ENCODE measurements around the gene HDAC9.

The HDAC9 gene

GRCh38 chr7:18529239-18529638 lies 33.7 kb downstream of the HDAC9 start:
- Histone ChIP-seq H3K27ac (ENCODE audit: low read depth, low read length) (no peak overlapping the region), H3K36me3 (ENCODE audit: control insufficient read depth, insufficient read depth, low read length) (no peaks in the 10 kb centered on the region), H4K8ac (ENCODE audit: low read depth, low read length) (no peak overlapping the region), H3K27me3 (ENCODE audit: insufficient read depth, low read length, poor library complexity) (no peaks in the 10 kb centered on the region), H3K4me3 (ENCODE audit: low read length) (no peak overlapping the region), H3K23ac (ENCODE audit: low read length) (no peak overlapping the region), H3K18ac (ENCODE audit: low read length) (no peak overlapping the region), H2BK120ac (ENCODE audit: low read depth, low read length) (no peak overlapping the region), H3K4ac (ENCODE audit: low read depth, low read length) (no peak overlapping the region), H2BK5ac (ENCODE audit: low read length) (no peak overlapping the region), H3K4me2 (ENCODE audit: low read length) (no peak overlapping the region), H2AK5ac (ENCODE audit: low read length) (no peak overlapping the region), H3K9ac (ENCODE audit: low read length) (no peak overlapping the region), H3K79me2 (ENCODE audit: control insufficient read depth, insufficient read depth, low read length) (no peaks in the 10 kb centered on the region), H2BK15ac (replicated peaks; ENCODE audit: low read depth) (no peak overlapping the region), H3K4me1 (ENCODE audit: control insufficient read depth, low read depth, low read length) (no peaks in the 10 kb centered on the region), H3K56ac (ENCODE audit: low read length) (no peak overlapping the region), H4K5ac (ENCODE audit: low read length) (no peak overlapping the region), H3K79me1 (ENCODE audit: low read length) (no peaks in the 10 kb centered on the region)
- no peak for DNase-seq
- no CpG with 5 or more reads among the region's 1 CpG for WGBS (ENCODE audit: extremely low coverage, insufficient coverage, low lambda C conversion rate)

GRCh38 chr7:18530224-18531179 lies 35.0 kb downstream of the HDAC9 start:
- Histone ChIP-seq H2BK120ac (ENCODE audit: low read depth, low read length) (no peak overlapping the region), H3K79me1 (ENCODE audit: low read length) (no peaks in the 10 kb centered on the region), H3K27me3 (ENCODE audit: insufficient read depth, low read length, poor library complexity) (no peaks in the 10 kb centered on the region), H3K9ac (ENCODE audit: low read length) (no peak overlapping the region), H3K36me3 (ENCODE audit: control insufficient read depth, insufficient read depth, low read length) (no peaks in the 10 kb centered on the region), H4K8ac (ENCODE audit: low read depth, low read length) (no peak overlapping the region), H3K18ac (ENCODE audit: low read length) (no peak overlapping the region), H2AK5ac (ENCODE audit: low read length) (no peak overlapping the region), H3K4ac (ENCODE audit: low read depth, low read length) (no peak overlapping the region), H3K23ac (ENCODE audit: low read length) (no peak overlapping the region), H3K4me2 (ENCODE audit: low read length) (no peak overlapping the region), H3K4me1 (ENCODE audit: control insufficient read depth, low read depth, low read length) (no peaks in the 10 kb centered on the region), H2BK5ac (ENCODE audit: low read length) (no peak overlapping the region), H2BK15ac (replicated peaks; ENCODE audit: low read depth) (no peak overlapping the region), H3K56ac (ENCODE audit: low read length) (no peak overlapping the region), H3K27ac (ENCODE audit: low read depth, low read length) (no peak overlapping the region), H3K4me3 (ENCODE audit: low read length) (no peak overlapping the region), H3K79me2 (ENCODE audit: control insufficient read depth, insufficient read depth, low read length) (no peaks in the 10 kb centered on the region), H4K5ac (ENCODE audit: low read length) (no peak overlapping the region)
- DNase-seq: no peak
- no CpG with 5 or more reads among the region's 5 CpGs for WGBS (ENCODE audit: extremely low coverage, insufficient coverage, low lambda C conversion rate)

DNA sequence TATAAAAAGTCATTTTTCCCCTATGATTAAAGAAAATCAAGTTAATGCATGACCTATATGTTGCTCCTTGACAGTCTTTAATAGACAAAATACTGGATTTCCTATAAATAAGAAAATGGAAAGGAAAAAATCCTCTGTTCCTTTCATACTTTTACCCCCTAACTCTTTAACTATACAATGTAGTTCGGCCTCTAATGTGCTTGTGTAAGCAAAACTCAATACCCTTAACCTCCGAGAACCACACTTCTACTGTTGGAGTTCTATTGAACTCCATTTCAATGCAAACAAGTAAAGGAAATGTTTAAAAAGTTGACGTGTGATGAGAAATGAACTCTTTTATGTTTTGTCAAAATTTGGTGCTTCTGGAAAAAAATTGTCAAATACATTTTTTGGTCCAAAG lies 36.0 kb downstream of the HDAC9 start:
- Histone ChIP-seq H3K79me2 (ENCODE audit: control insufficient read depth, insufficient read depth, low read length) (no peaks in the 10 kb centered on the region), H3K36me3 (ENCODE audit: control insufficient read depth, insufficient read depth, low read length) (no peaks in the 10 kb centered on the region), H3K4me2 (ENCODE audit: low read length) (no peak overlapping the region), H2BK120ac (ENCODE audit: low read depth, low read length) (no peak overlapping the region), H3K27ac (ENCODE audit: low read depth, low read length) (no peak overlapping the region), H3K56ac (ENCODE audit: low read length) (no peak overlapping the region), H4K8ac (ENCODE audit: low read depth, low read length) (no peak overlapping the region), H2BK15ac (replicated peaks; ENCODE audit: low read depth) (no peak overlapping the region), H3K18ac (ENCODE audit: low read length) (no peak overlapping the region), H3K4ac (ENCODE audit: low read depth, low read length) (no peak overlapping the region), H3K79me1 (ENCODE audit: low read length) (no peaks in the 10 kb centered on the region), H3K27me3 (ENCODE audit: insufficient read depth, low read length, poor library complexity) (no peaks in the 10 kb centered on the region), H3K4me1 (ENCODE audit: control insufficient read depth, low read depth, low read length) (no peaks in the 10 kb centered on the region), H3K4me3 (ENCODE audit: low read length) (no peak overlapping the region), H4K5ac (ENCODE audit: low read length) (no peak overlapping the region), H3K9ac (ENCODE audit: low read length) (no peak overlapping the region), H2AK5ac (ENCODE audit: low read length) (no peak overlapping the region), H3K23ac (ENCODE audit: low read length) (no peak overlapping the region), H2BK5ac (ENCODE audit: low read length) (no peak overlapping the region)
- WGBS (ENCODE audit: extremely low coverage, insufficient coverage, low lambda C conversion rate): no CpG with 5 or more reads among the region's 3 CpGs
- DNase-seq: no peak

DNA sequence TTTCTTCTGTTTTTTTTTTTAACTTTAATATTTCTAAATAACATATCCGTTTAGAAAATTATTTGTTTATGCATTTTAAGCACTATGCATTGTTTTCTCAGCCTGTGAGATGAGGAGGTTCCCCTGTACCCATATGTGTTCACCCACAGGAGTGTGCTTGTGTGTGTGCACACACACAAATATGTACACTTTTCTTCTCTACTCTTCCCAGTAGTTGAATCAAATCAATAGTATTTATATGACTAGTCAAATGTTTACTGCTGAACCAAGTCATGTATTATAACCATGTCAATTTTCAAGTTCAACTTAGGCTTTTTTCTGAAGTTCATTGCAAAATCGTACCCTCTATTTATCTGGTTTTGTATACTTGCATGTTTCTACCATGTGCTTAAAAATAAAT lies 37.3 kb downstream of the HDAC9 start:
- H2AK5ac ChIP-seq (ENCODE audit: low read length): no peak overlapping the region
- H3K9ac ChIP-seq (ENCODE audit: low read length): no peak overlapping the region
- H3K4me1 ChIP-seq (ENCODE audit: control insufficient read depth, low read depth, low read length): no peaks in the 10 kb centered on the region
- no peak overlapping the region for H3K4me2 ChIP-seq (ENCODE audit: low read length)
- no peak overlapping the region for H3K4me3 ChIP-seq (ENCODE audit: low read length)
- no peak overlapping the region for H3K23ac ChIP-seq (ENCODE audit: low read length)
- no peaks in the 10 kb centered on the region for H3K27me3 ChIP-seq (ENCODE audit: insufficient read depth, low read length, poor library complexity)
- no peaks in the 10 kb centered on the region for H3K36me3 ChIP-seq (ENCODE audit: control insufficient read depth, insufficient read depth, low read length)
- no peak overlapping the region for H3K27ac ChIP-seq (ENCODE audit: low read depth, low read length)
- no peak overlapping the region for H4K5ac ChIP-seq (ENCODE audit: low read length)
- no peak overlapping the region for H3K18ac ChIP-seq (ENCODE audit: low read length)
- no peak overlapping the region for H3K56ac ChIP-seq (ENCODE audit: low read length)
- WGBS (ENCODE audit: extremely low coverage, insufficient coverage, low lambda C conversion rate): no CpG with 5 or more reads among the region's 2 CpGs
- H2BK120ac ChIP-seq (ENCODE audit: low read depth, low read length): no peak overlapping the region
- H2BK5ac ChIP-seq (ENCODE audit: low read length): no peak overlapping the region
- no peak overlapping the region for H2BK15ac ChIP-seq (replicated peaks; ENCODE audit: low read depth)
- H3K79me2 ChIP-seq (ENCODE audit: control insufficient read depth, insufficient read depth, low read length): no peaks in the 10 kb centered on the region
- H4K8ac ChIP-seq (ENCODE audit: low read depth, low read length): no peak overlapping the region
- H3K4ac ChIP-seq (ENCODE audit: low read depth, low read length): no peak overlapping the region
- no peak for DNase-seq
- no peaks in the 10 kb centered on the region for H3K79me1 ChIP-seq (ENCODE audit: low read length)

DNA sequence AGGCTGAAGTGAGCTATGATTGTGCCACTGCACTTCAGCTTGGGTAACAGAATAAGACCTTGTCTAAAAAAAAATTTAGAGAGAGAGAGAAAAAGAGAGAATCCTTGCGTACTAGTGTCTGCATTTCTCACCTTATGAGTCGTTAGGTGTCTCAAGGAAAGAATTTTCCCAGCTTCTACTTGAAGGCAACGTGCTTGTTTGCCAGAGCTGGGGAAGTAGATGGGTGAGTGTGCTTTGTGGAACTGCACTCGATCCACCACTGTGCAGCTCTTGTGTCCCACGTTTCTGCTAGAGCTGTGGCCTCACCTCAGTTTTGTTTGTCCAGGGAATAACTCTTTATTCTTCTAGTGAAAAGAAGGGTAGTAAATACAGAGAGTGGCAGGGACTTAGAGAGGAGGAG lies 38.9 kb downstream of the HDAC9 start:
- H3K79me1 ChIP-seq (ENCODE audit: low read length): no peaks in the 10 kb centered on the region
- H4K8ac ChIP-seq (ENCODE audit: low read depth, low read length): no peak overlapping the region
- no peak overlapping the region for H3K9ac ChIP-seq (ENCODE audit: low read length)
- no peak overlapping the region for H2BK5ac ChIP-seq (ENCODE audit: low read length)
- H2BK120ac ChIP-seq (ENCODE audit: low read depth, low read length): no peak overlapping the region
- H3K27me3 ChIP-seq (ENCODE audit: insufficient read depth, low read length, poor library complexity): no peaks in the 10 kb centered on the region
- no peak overlapping the region for H2AK5ac ChIP-seq (ENCODE audit: low read length)
- no peak overlapping the region for H3K4me2 ChIP-seq (ENCODE audit: low read length)
- H3K27ac ChIP-seq (ENCODE audit: low read depth, low read length): no peak overlapping the region
- no peaks in the 10 kb centered on the region for H3K36me3 ChIP-seq (ENCODE audit: control insufficient read depth, insufficient read depth, low read length)
- no peak overlapping the region for H3K56ac ChIP-seq (ENCODE audit: low read length)
- no peak overlapping the region for H2BK15ac ChIP-seq (replicated peaks; ENCODE audit: low read depth)
- no peak overlapping the region for H4K5ac ChIP-seq (ENCODE audit: low read length)
- no peak overlapping the region for H3K4me3 ChIP-seq (ENCODE audit: low read length)
- no peak overlapping the region for H3K4ac ChIP-seq (ENCODE audit: low read depth, low read length)
- no peak overlapping the region for H3K18ac ChIP-seq (ENCODE audit: low read length)
- H3K79me2 ChIP-seq (ENCODE audit: control insufficient read depth, insufficient read depth, low read length): no peaks in the 10 kb centered on the region
- no peak for DNase-seq
- H3K23ac ChIP-seq (ENCODE audit: low read length): no peak overlapping the region
- WGBS (ENCODE audit: extremely low coverage, insufficient coverage, low lambda C conversion rate): no CpG with 5 or more reads among the region's 5 CpGs
- H3K4me1 ChIP-seq (ENCODE audit: control insufficient read depth, low read depth, low read length): no peaks in the 10 kb centered on the region

Data from mesendoderm (in vitro differentiated cells).